ENCODE results near the gene PTPRG.

The PTPRG gene

DNA sequence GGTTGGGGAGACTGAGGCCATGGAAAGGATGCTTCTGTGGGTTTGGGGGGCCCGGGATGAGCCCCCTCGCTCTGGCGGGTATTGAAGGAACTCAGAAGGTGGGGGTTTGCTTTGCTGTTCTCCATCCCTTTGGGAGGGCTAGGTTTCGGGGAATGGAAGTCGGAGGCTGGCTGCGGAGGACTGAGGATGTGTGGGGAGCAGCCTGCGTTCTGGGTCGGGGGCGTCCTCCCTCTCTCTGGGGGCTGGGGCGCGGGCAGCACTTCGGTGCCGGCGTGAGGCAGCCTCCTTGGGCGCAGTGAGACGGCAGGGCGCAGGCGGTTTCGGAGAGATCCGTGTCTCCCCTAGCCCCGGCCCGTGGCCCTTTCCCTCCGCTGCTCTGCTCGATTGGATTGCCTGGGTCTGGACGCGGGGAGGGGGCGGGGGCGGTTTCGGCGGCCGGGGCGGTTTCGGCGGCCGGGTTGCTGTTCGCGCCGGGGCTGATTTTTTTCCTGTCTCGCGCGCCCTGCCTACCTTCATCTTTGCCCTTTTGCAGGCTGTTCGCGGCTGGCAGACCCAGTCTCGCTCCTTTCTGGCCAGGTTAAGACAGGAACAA is 1.4 kb downstream of the PTPRG start:
- DNase-seq (ENCODE audit: low read depth): no peak

GRCh38 chr3:61563313-61564271 is 2.2 kb downstream of the PTPRG start:
- no peak for DNase-seq (ENCODE audit: low read depth)

- no peak for DNase-seq (ENCODE audit: low read depth)
Measured at GRCh38 chr3:61564395-61565059, 3.2 kb downstream of the PTPRG start.

DNA sequence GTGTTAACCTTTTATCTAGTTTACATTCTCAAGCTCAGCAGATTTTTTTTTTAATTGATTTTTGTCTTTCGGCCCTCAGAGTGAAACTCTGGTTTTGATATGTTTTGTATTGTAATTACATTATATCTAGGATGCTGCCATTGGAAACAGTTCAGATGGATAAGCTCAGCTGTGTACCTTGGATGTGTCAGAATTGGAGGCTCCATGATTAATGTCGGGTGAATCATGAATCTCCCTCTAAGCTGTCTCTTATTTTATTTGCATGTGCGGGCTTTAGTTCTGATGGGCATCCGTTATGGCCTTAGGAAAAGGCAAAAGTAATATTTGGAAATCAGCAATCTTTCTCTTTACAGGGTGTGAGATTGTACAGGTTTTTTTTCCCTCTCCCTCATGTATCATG is 4.2 kb downstream of the PTPRG start:
- no peak for DNase-seq (ENCODE audit: low read depth)

GRCh38 chr3:61568127-61568526 is 6.8 kb downstream of the PTPRG start:
- DNase-seq (ENCODE audit: low read depth): no peak

- DNase-seq (ENCODE audit: low read depth): no peak
Measured at GRCh38 chr3:61569856-61570580, 8.6 kb downstream of the PTPRG start.

- no peak for DNase-seq (ENCODE audit: low read depth)
Measured at GRCh38 chr3:61570813-61571212, 9.4 kb downstream of the PTPRG start.

GRCh38 chr3:61571516-61572336 is 10.4 kb downstream of the PTPRG start:
- DNase-seq (ENCODE audit: low read depth): no peak

- no peak for DNase-seq (ENCODE audit: low read depth)
Measured at GRCh38 chr3:61572879-61573278, 11.5 kb downstream of the PTPRG start.

DNA sequence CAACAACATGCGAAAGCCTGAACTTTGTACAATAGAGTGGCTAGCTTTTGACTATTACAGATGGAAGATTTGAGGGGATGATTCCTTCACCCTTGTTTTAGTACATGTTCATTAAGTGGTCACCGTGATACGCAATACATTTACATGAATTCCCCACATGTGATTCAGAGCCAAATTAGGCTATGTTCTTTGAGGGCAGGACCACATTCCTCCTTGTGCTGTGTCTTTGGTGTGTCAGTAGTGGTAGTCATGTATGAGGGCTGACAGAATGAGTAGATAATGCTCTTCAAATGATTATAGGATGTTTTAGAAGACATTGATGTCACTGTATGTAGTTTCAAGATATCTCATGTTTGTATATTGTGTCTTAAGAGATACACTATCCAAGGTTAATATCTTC is 12.1 kb downstream of the PTPRG start:
- no peak for DNase-seq (ENCODE audit: low read depth)

- DNase-seq (ENCODE audit: low read depth): no peak
Measured at GRCh38 chr3:61574854-61575253, 13.5 kb downstream of the PTPRG start.

DNA sequence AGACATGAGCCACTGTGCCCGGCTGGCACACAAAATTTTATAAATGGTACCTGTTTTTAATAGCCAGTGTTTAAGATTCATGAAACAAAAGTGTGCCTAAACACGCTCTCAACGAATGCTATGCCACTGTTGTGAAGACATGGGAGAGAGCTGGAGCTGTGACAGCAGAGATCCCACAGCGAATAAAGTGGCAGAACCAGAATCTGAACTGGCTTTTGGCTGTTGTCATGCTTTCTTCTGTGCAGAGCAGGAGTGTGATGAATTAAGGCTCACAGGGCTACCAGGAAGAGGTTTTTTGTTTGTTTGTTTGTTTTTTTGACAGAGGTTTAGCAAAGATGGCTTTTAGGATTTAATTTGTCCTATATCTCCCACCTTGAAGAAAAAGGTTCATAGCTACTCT is 14.5 kb downstream of the PTPRG start:
- no peak for DNase-seq (ENCODE audit: low read depth)

DNA sequence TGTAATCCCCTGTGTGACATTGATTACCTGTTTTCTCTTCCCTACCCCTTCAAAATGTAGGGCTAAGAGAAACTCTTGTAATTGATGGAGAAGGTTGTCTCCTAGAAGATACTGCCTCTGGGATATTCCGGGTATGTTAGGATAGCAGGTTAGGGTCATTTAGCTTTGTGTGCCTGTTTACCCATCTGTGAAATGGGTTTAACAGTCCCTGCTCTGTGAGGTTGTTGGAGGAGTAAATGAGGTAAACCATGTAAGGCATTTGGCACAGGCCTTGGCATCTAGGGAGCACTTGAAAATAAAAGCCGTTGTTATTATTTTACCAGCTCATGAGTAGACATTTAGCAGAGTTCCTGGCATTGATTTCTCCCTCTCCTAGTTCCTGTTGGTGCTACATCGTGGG is 16.4 kb downstream of the PTPRG start:
- no peak for DNase-seq (ENCODE audit: low read depth)

GRCh38 chr3:61578667-61579367 is 17.4 kb downstream of the PTPRG start:
- no peak for DNase-seq (ENCODE audit: low read depth)

GRCh38 chr3:61579685-61580084 is 18.3 kb downstream of the PTPRG start:
- DNase-seq (ENCODE audit: low read depth): no peak

DNA sequence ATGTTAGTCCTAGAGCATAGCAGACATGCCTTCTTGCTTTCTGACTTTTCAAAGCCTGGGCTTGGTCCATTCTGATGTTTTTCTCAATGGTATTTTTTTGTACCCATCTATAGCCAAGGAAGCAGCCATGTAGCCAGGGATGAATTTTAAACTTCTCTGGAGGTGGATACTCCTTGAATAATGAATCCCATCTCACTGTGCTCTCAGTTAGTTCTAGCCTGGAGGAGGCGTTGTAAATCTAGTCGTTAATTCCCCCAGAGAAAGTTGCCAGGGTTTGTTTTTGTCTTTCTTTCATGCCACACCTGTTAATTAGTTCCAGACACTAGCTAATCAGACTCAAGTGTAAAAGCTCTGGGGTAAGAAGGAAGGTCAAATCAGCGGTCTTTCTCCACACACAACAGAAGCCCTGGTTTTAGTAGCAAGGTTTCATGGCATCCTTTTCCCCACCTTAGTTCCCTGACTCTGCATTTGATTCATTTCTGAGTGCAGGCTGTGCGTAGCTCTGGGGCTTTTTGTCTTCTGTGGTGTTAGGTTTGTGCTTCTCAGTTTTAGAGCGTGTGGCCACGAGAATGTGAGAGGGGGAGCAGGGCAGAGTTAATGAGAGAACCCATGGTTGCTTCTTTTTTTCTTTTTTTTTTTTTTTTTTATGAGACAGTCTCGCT is 19.7 kb downstream of the PTPRG start:
- DNase-seq (ENCODE audit: low read depth): no peak

DNA sequence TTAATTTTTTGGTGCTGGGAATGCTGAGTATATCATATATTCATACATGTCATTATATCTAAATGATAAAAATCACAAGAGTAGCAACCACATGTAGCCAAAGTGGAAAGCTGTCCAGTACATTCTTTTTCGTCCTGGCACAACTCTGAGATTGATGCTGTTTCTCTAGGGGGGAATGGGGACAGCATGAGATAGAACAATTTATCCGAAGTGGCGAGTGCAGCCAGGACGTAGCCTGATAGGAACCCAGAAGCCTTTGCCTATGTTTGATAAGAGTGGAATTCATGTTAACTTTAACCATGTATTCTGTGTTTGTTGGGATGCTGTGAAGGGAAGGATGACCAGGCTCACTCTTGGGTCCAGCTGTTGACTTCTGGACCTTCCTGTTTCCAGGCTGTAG is 20.9 kb downstream of the PTPRG start:
- DNase-seq (ENCODE audit: low read depth): no peak

DNA sequence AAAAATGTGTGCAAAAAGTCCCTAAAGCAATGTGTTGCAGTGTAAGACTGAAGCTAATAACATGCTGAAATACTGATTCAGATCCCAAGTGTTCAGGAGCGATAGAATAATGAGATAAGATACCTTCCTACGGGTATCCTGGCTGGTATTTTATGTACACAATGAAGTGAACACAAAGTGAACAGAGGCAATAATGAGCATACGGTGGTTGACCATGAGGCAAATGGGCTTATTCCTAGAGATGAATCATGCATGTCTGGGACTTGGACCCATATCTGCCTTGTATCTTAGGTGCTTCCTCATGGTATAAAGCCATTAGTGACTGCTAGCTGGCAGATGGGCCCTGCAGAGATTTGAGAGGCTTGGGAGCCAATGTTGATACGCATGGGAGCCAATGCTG is 21.5 kb downstream of the PTPRG start:
- no peak for DNase-seq (ENCODE audit: low read depth)

DNA sequence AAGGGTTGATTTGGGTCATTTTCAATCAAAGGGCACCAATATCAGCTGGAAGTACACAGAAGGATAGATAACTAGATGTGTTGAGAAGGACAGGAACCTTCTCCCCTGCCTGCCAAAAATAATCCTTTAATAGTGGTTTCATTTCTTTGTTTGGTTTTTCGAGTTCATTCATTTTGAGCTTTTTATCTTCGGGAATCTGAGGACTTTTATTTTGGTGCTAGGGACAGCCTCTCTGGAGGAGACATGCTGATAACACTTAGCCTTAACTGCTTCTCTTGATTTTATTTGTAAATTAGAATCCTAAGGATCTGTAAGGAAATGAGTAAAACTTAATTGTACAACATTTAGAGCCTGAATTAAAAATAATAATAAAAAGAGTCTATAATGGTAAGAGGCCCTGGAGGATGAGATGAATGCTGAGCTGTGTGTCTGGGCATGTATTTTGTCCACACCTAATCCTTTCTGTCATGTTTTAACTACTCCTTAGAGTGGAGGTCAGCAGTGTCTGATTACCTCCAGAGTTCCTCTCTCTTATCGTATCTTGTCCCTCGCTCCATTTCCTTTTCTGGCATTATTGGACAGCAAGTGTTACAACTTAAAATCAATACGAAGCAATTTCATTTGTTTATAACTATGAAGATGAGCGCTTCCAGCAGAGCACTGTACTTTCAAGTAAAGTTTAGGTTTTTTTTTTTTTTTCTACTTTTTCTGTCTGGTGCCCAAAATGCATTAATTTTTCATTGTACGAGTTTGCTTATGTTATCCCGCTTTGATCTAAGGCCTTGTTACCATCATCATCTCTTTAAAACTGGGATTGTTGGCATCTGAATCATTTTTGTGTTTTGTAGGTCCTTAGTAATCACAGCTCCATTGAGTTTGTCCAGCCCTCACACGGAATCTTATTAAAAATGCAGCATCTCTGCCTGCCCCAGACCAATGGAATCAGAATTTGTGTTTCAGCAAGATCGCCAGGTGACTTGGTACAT is 22.8 kb downstream of the PTPRG start:
- no peak for DNase-seq (ENCODE audit: low read depth)
